ENCODE measurements around the gene COX10.

Gene COX10

GRCh38 chr17:14070344-14070984 is 1.2 kb downstream of the COX10 start:
- no peak for DNase-seq (ENCODE audit: low read depth)

DNA sequence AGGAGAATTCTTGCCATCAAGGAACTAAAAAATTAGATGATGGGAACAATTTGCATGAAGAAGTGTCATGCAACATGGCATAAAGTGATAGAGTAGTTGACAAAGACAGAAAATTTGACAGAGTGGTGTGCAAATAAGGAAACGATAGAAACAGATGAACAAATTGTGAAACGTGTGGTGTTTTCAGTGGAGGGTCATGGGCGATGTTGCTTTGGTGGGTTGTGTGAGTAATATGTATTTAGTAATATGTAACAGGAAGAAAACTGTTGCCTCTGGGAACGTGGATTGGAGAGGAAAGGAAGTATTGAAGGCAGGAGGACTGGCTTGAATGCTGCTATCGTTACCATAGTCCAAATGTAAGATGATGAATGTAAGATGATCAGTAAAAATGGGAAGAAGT is 3.6 kb downstream of the COX10 start:
- no peak for DNase-seq (ENCODE audit: low read depth)

- no peak for DNase-seq (ENCODE audit: low read depth)
These were observed 8.7 kb downstream of the COX10 start for GRCh38 chr17:14078027-14078426.

GRCh38 chr17:14080847-14081251 is 11.5 kb downstream of the COX10 start:
- no peak for DNase-seq (ENCODE audit: low read depth)

DNA sequence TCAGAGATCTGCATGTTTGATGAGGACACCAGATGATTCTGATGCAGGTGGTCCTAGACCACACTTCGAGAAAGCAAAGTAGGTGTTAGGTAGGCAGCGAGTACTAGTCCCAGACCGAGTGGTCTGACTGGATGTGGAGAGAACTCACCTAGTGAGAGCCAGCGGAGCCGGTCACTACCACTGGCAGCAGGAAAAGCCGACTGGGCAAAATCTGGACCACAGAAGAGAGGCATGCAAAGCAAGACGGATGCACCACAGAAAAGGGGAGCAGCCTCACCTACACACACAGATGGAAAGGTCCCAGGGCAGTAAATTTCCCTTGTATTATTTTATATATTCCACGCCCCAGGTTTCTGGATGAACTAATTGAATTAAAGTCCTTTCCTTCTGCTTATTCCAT is 13.5 kb downstream of the COX10 start:
- no peak for DNase-seq (ENCODE audit: low read depth)

DNA sequence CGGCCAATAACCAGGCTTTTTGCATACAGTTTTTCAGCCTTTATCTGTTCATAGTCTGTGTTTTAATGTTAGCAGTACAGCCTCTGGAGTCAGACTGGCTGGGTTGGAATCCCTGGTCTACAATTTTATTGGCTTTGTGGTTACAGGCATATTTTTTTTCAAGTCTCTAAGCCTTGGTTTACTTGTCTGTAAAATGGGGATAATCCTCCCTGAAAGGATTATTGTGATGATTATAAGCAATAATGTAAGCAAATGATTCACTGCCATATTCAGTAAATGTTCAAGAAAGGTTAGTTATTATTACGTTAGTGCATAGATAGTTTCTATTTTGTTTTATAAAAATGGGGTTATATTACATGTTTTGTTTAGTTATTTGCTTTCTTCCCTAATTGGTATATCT is 15.7 kb downstream of the COX10 start:
- DNase-seq (ENCODE audit: low read depth): no peak

DNA sequence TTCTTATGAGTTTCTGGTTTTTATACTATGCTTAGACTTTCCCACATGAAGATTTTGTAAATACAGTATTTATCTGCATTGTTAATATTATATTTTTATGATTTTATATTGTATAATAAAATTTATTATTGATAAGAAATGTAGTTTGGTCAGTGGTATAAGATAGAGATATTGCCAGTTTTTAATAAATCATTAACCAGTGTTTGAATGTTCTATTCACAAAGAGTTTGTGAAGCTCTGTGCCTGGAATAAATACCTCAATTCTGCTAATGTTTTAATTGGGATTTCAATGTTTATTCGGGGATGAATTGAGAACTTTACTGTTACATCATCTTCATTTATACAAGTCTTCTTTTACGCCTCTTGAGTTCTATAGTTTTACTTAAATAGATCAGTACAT is 16.9 kb downstream of the COX10 start:
- DNase-seq (ENCODE audit: low read depth): no peak

DNA sequence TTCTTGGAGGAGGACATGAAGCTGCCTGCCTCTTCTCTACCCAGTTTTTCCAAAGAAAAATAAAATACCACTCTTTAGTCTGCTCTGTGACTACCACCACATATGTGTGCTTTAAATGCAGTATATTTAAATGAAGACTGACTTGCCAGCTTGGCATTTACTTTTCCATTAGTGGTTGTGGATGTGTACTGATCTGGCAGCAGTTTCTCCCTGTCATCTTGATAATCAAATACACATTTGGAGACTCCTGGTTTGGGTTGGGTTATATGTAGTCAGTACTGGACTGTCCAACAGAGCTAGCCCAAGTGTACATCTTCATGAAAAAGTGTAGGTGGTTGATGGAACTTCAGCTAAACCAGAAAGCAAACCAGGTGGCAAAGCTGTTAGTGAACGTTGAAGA is 19.9 kb downstream of the COX10 start:
- no peak for DNase-seq (ENCODE audit: low read depth)

- DNase-seq (ENCODE audit: low read depth): no peak
These were observed 22.1 kb downstream of the COX10 start for GRCh38 chr17:14091367-14091766.

GRCh38 chr17:14092808-14093207 is 23.5 kb downstream of the COX10 start:
- DNase-seq (ENCODE audit: low read depth): no peak

DNA sequence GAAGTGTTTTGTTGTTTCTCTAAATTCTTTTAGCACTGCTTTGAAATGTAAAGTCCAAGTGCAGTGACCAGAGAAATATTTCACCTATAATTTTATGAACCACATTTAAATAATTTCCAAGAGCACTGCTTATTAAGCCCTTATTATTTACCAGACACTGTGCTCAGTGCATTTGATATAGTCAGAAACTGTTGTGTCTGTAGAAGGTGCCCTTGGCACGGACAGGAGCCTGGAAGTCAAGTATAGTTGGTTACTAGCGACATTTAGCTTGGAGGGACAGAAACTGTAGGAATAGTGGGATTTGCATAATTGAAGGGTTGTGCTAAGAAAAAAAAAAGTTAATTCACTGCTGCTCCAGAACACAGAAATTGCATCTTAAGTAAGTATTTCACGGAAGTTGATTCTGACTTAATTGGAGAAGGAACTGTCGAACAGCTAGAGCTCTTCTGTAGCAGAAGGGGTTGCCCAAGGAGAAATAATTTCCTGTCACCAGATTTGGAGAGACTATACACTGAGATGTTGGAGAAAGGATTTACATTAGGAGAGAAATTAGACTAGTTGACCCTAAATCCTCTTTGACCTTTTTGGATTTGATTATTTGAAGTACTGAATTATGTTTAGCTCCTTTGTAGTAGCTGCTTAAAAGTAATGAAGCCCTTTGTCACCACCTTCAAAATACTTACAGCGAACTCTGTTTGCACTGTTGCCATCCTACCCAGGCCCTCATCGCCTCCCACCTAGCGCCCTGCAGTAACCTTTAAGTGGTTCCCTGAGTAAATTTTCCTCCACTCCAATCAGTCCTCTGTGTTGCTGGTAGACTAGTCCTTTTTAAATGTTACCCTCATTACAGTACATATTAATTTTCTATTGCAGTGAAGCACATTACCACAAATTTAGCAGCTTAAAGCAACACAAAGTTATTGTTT is 25.6 kb downstream of the COX10 start:
- no peak for DNase-seq (ENCODE audit: low read depth)

DNA sequence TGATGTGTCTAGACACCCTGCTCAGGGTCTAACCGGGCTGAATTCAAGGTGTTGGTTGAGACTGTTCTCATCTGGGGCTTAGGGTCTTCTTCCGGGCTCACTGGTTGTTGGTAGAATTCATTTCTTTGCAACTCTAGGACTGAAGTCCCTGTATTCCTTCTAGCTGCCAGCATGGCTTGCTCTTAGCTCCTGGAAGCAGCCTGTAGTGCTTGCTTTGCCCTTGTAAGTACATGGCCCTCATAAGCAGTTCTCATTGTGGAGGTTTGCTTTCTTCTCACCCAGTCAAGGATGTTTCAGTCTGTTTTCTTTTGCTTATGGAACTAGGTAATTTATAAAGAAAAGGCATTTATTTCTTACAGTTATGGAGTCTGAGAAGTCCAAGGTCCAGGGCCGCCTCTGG is 26.3 kb downstream of the COX10 start:
- no peak for DNase-seq (ENCODE audit: low read depth)

DNA sequence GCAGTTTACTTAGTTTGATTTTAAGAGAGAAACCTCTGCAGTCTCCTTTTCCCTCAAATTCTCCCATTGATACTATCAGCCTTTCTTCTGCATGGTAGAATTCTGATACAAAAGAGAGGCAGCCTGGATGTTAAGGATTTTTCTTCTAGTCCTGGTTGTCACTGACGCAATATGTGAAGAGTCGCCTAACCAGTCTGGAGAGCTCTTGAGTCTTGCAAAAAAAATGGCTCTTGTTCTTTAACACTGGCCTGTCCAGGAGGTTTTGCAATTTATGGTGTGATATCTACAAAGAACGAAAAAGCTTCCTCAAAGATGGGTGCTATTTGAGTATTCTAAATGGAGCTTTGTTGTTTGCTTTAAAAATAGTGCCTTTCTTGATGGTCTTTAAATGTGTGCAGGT is 28.9 kb downstream of the COX10 start:
- DNase-seq (ENCODE audit: low read depth): no peak

- no peak for DNase-seq (ENCODE audit: low read depth)
These were observed 32.7 kb downstream of the COX10 start for GRCh38 chr17:14101976-14102375.

- DNase-seq (ENCODE audit: low read depth): no peak
These were observed 34.5 kb downstream of the COX10 start for GRCh38 chr17:14103836-14104235.

- no peak for DNase-seq (ENCODE audit: low read depth)
These were observed 35.4 kb downstream of the COX10 start for GRCh38 chr17:14104734-14105133.

GRCh38 chr17:14107889-14108288 is 38.6 kb downstream of the COX10 start:
- no peak for DNase-seq (ENCODE audit: low read depth)

GRCh38 chr17:14112407-14112806 is 43.1 kb downstream of the COX10 start:
- no peak for DNase-seq (ENCODE audit: low read depth)

DNA sequence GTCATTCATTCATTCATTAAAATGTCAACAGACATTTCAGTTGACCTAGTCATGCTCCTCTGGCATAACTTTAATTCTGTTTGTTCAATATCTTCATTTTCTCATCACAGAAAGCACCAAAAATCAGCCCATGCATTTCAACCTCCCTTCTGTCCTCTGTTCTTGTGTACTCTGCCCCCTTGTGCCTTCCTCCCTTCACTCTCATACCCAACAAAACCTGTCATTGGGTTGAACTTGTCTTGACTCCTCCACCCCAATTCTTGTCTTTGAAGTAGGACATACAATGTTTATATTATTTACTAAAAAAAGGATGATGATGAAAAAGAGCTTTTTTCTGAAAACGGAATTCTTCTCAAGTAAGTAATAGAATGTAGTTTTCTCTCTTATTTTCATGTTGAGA is 43.8 kb downstream of the COX10 start:
- DNase-seq (ENCODE audit: low read depth): no peak

- DNase-seq (ENCODE audit: low read depth): no peak
These were observed 47.1 kb downstream of the COX10 start for GRCh38 chr17:14116263-14117024.

GRCh38 chr17:14118951-14119350 is 49.6 kb downstream of the COX10 start:
- no peak for DNase-seq (ENCODE audit: low read depth)

GRCh38 chr17:14119546-14119945 is 50.2 kb downstream of the COX10 start:
- no peak for DNase-seq (ENCODE audit: low read depth)

DNA sequence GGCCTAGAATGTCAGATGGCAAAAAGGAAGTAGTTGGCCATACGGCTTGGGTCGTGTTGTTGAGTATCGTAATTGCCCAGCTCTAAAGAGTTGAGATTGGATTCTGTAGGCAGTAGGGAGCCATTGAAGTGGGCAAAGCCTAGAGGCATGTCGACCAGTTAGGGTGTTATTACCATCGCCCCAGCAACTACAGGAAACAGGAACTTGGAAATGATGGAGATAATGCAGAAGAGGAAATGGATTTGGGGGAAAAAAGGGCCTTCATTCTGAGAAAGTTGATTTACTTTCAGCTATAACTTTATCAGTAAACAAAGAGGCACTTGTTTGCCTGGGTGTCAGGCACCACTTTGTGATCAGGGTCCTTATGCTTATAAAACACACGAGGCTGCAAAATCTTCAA is 52.6 kb downstream of the COX10 start:
- no peak for DNase-seq (ENCODE audit: low read depth)

All from stimulated activated CD8-positive, alpha-beta memory T cell treated with anti-CD3 and anti-CD28 coated beads, Interleukin-15, amount 100 ng/mL, for 1 hour (primary cell).